Fibroblast of the aortic adventitia (primary cell): ENCODE results near the gene MRPL45. TPM values are rescaled to one million over a fixed set of nuclear protein-coding genes. Genes with fewer than 3 reads are reported as not detected.

Experiments
- DNase-seq: peaks from one replicate; pipeline ENCODE4 v3.0.0-alpha.2; 2010; ENCODE audit warnings: low read depth
- H3K4me3 ChIP-seq: 2 replicates; pipeline ENCODE4 v1.5.1; 2011; ENCODE audit warnings: low read depth, mild to moderate bottlenecking, control low read depth, low read length, moderate library complexity
- CTCF ChIP-seq: IDR thresholded peaks from 2 replicates; pipeline ENCODE4 v1.5.1; 2011; ENCODE audit warnings: mild to moderate bottlenecking, low read length, control low read depth, inconsistent platforms; ENCODE audit not compliant: insufficient read depth
- total RNA-seq: library from RNA; depleted of rRNA; stranded (reverse); fragments of >200 nt; gene quantifications from 2 replicates; pipeline ENCODE4 v1.2.3, GENCODE V29; 2012; ENCODE audit warnings: low replicate concordance

MRPL45 gene
- total RNA-seq, 1 donor, result 34.1 TPM

DNA sequence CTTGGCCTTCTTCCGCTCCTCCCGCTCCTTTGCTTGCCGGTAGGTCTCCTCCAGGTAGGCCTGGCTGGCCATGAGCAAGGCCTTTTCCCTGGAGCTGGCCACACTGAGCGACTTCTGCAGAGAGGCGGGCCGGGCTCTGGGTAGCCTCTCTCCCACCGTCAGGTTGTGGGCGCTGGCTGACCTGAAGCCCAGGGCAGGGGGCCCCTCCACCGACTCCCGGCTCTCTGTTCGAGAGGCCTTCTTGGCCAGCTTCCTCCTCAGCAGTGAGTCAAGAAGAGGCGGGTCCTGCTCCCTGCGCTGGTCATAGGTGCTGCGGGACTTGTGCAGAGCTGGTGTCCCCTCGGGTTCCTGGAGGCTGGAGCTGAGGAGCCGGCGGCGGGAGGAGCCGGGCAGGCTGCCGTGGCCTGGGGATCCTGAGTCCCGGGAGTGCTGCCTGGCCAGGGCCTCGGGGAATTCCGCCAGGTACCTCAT is 34.0 kb downstream of the MRPL45 start:
- DNase-seq, result no peak
- no peak overlapping the region for H3K4me3 ChIP-seq
- TF ChIP-seq CTCF, result no peak

- no peak for TF ChIP-seq CTCF
- no peak overlapping the region for H3K4me3 ChIP-seq
- no peak for DNase-seq
Observed at GRCh38 chr17:38332735-38333134, 35.8 kb downstream of the MRPL45 start.

DNA sequence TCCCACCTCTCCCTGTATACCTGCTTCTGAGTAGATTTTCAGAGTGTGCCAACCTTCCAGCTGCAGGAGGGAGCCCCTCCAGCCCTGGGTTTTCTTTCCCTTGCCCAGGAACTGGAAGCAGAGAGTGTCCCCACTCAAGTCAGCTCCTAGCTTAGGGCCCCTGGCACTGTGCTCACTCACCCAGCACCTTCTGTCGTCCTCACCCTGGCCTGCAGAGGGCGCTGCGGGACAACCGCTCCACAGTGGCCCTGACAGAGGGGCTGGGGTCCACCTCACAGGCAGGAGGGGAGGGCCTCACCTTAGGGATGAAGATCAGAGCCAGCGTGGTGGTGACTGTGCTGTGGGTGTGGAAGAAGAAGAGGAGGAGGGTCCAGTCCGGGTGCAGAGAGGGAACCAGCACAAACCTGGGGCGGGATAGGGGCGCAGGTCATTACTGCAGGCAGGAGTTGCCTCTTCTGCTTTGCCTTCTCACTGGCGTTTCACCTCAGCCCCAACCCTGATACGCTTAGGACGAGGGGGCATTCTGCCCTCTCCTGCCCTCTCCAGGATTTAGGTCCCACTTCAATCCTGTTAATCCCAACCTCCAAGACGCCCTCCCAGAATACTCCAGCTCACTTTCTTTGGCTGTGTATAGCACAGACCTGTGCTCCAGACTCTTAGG is 36.8 kb downstream of the MRPL45 start:
- DNase-seq, result no peak
- TF ChIP-seq CTCF, result peak; percentile 69
- H3K4me3 ChIP-seq, result no peak overlapping the region

- H3K4me3 ChIP-seq, result no peak overlapping the region
- DNase-seq, result no peak
- no peak for TF ChIP-seq CTCF
Observed at GRCh38 chr17:38334480-38335364, 37.8 kb downstream of the MRPL45 start.

DNA sequence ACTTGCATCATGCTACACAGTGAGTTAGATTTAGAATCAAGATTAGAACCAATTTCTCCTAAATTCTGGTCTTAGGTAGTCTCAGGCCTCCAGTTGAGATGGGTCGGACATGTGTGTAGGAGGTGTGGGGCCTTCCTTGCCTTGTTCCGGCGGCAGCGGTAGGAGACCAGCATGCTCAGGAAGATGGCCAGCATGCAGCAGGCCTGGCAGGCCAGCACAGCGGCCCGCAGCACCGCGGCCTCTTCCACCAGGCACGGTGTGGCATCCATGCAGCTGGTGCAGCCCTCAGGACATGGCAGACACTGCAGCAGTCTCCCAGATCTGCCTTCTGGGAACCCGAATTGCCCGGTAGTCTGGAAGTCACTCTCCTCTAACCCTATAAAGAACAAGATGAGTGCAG is 39.9 kb downstream of the MRPL45 start:
- no peak overlapping the region for H3K4me3 ChIP-seq
- DNase-seq, result no peak
- TF ChIP-seq CTCF, result no peak

DNA sequence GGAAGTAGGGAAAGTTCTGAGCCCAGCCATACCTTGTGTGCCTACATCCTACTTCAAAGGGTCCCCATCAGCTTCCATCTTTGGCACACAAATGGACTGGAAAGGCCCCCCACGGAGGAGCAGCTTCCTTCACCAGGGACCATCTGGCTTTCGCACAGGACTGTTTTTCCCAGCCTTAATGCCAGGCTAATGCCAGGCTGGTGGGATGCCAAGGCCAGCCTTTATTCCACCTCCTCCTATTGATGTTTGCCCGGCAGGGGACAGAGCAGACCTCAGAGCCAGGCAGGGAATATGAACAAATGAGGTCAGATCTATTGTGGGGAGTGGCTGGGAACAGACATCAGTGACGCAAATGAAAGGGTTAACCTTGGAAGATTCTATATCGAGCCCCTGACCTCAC is 41.1 kb downstream of the MRPL45 start:
- no peak for TF ChIP-seq CTCF
- no peak for DNase-seq
- no peak overlapping the region for H3K4me3 ChIP-seq
